ENCODE measurements around the gene TLE3.

GRCh38 chr15:70024521-70024920 lies 73.2 kb downstream of the TLE3 start:
- TF ChIP-seq CTCF (IDR thresholded peaks at IDR 0.05; ENCODE audit: poor library complexity) (no peak), EZH2phosphoT487 (IDR thresholded peaks at IDR 0.05; ENCODE audit: low read depth, severe bottlenecking, unreplicated experiment) (no peak)

All from hepatocyte (in vitro differentiated cells).